Sigmoid colon (tissue), 7 donors: ENCODE results near the gene FHAD1. TPM values are rescaled to one million over a fixed set of nuclear protein-coding genes. Genes with fewer than 3 reads are reported as not detected.

Experiments
- DNase-seq: peaks from one replicate; pipeline ENCODE4 v3.0.0-alpha.2; 2019
- H3K27ac ChIP-seq, 4 donors: fragments of 200-600 bp; sonication (generic); one replicate each; pipeline ENCODE4 v1.5.1; 2016 to 2019; ENCODE audit warnings: mild to moderate bottlenecking in 1 of 4
- H3K27me3 ChIP-seq, 3 donors: fragments of 200-600 bp; sonication (generic); one replicate each; pipeline ENCODE4 v1.5.1; 2019; ENCODE audit warnings: mild to moderate bottlenecking in 1 of 3
- H3K36me3 ChIP-seq, 4 donors: fragments of 200-600 bp; sonication (generic); one replicate each; pipeline ENCODE4 v1.5.1; 2016 to 2019
- H3K4me1 ChIP-seq, 4 donors: fragments of 200-600 bp; sonication (generic); one replicate each; pipeline ENCODE4 v1.5.1; 2017 to 2019
- H3K4me3 ChIP-seq, 4 donors: fragments of 200-600 bp; sonication (generic); one replicate each; pipeline ENCODE4 v1.5.1; 2017 to 2019; ENCODE audit warnings: mild to moderate bottlenecking in 2 of 4, moderate library complexity in 1 of 4
- H3K9me3 ChIP-seq, 4 donors: fragments of 200-600 bp in 3 of 4; sonication (generic) in 3 of 4; one replicate each; pipeline versions ENCODE4 v1.5.1 to v1.6.1; 2013 to 2019
- CTCF ChIP-seq, 4 experiments: fragments of 450-650 bp in 3 of 4; fragments of 200-600 bp in 1 of 4; IDR thresholded peaks; one replicate each; pipeline ENCODE4 v1.5.1; 2016 to 2019; ENCODE audit warnings: antibody characterized with exemption in 4 of 4, mild to moderate bottlenecking in 3 of 4, moderate library complexity in 2 of 4
- EP300 ChIP-seq, 4 donors: sonication (generic); formaldehyde crosslinking; IDR thresholded peaks; one replicate each; pipeline ENCODE4 v1.6.1; 2017; ENCODE audit warnings: antibody characterized with exemption in 4 of 4
- POLR2A ChIP-seq, 2 donors: fragments of 450-650 bp; IDR thresholded peaks; one replicate each; pipeline ENCODE4 v1.6.1; 2016; ENCODE audit warnings: antibody characterized with exemption in 2 of 2, mild to moderate bottlenecking in 2 of 2, moderate library complexity in 2 of 2
- POLR2AphosphoS5 ChIP-seq, 4 donors: sonication (generic); formaldehyde crosslinking; IDR thresholded peaks; one replicate each; pipeline ENCODE4 v1.6.1; 2017; ENCODE audit warnings: antibody characterized with exemption in 4 of 4
- WGBS, 2 donors: extraction: QIAGEN DNeasy Blood & Tissue Kit; methylation state at CpG; one replicate each; pipeline ENCODE4 v1.1.7; 2013; 5-methylcytosine and 5-hydroxymethylcytosine counted together
- intact Hi-C: fragments of 100-400 bp; cut with DNase I; formaldehyde crosslinking; loops from one replicate; pipeline ENCODE4 v1.15.1; 2023
- polyA plus RNA-seq, 3 donors: library from polyadenylated mRNA; stranded (reverse); fragments of 200-250 nt; gene quantifications; one replicate each; pipeline ENCODE4 v1.2.3, GENCODE V29; 2013
- total RNA-seq, 4 donors: library from RNA; depleted of rRNA; stranded (reverse); fragments of >200 nt; gene quantifications; one replicate each; pipeline ENCODE4 v1.1.0, GENCODE V29; 2016
- donor health status: healthy with polysubstance abuse.
- donor health status: Bipolar disorder and iron deficiency.
- donor health status: healthy.

Gene FHAD1
- total and polyA plus RNA-seq, 7 donors: 0.27 to 1.8 (median 0.92) TPM; not detected in 2

GRCh38 chr1:15251857-15252835, 5.1 kb downstream of the FHAD1 start:
- Histone ChIP-seq H3K27ac (no peak overlapping the region), H3K4me3 (no peak overlapping the region), H3K27me3 (no peaks in the 10 kb centered on the region), H3K4me1 (peaks cover 0 to 13% (median 6%) of the 10 kb centered on the region in 4 donors), H3K9me3 (no peaks in the 10 kb centered on the region), H3K36me3 (no peaks in the 10 kb centered on the region)
- 84% methylated on average over 14 of the region's 14 CpGs for WGBS, 2 donors
- DNase-seq: no peak
- intact Hi-C loops: no loop called here
- no peak for TF ChIP-seq POLR2A (IDR thresholded peaks at IDR 0.05)
- TF ChIP-seq CTCF (IDR thresholded peaks at IDR 0.05): no peak
- no peak for TF ChIP-seq EP300 (IDR thresholded peaks at IDR 0.05)
- no peak for TF ChIP-seq POLR2AphosphoS5 (IDR thresholded peaks at IDR 0.05)

GRCh38 chr1:15254559-15254958, 7.5 kb downstream of the FHAD1 start:
- no peaks in the 10 kb centered on the region for H3K9me3 ChIP-seq
- H3K27ac ChIP-seq: peak overlapping the region in 2 of 4 donors; percentile 20 to 28
- intact Hi-C loops: no loop called here
- H3K27me3 ChIP-seq: no peaks in the 10 kb centered on the region
- TF ChIP-seq POLR2A (IDR thresholded peaks at IDR 0.05) (no peak), EP300 (IDR thresholded peaks at IDR 0.05) (no peak), CTCF (IDR thresholded peaks at IDR 0.05) (no peak), POLR2AphosphoS5 (IDR thresholded peaks at IDR 0.05) (no peak)
- no peaks in the 10 kb centered on the region for H3K36me3 ChIP-seq
- WGBS, 2 donors: 42 to 66% methylated on average over 2 of the region's 2 CpGs
- DNase-seq: no peak
- no peak overlapping the region for H3K4me3 ChIP-seq
- peaks cover 0 to 23% (median 13%) of the 10 kb centered on the region in 4 donors for H3K4me1 ChIP-seq

DNA sequence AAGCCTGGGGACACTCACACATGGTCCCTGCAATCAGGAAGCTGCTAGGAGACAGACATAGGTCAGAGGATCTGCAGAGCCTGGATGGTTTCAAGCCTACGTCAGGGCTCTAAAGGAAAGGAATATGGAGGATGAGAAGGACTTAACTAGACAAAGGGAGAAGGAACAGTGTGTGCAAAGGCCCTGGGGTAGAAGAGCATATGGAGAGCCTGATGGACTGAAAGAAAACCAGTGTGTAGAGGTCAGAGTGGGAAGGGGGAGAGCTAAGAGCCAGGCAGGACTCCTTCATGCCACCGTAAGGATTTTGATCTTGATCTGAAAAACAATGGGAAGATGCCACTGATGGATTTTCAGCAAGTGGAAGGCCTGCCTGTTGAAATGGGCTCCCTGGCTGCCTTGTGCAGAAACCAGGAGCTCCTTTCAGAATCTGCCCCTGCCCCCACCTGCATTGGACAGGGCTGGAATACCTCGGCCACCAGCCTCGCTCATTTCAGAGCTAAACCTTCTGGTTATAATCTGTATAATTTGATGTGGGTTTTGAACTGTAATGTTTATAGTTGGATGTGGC, 8.6 kb downstream of the FHAD1 start:
- no peak overlapping the region for H3K4me3 ChIP-seq

GRCh38 chr1:15256584-15256983, 9.6 kb downstream of the FHAD1 start:
- DNase-seq: no peak
- TF ChIP-seq EP300 (IDR thresholded peaks at IDR 0.05): no peak
- TF ChIP-seq POLR2A (IDR thresholded peaks at IDR 0.05): no peak
- TF ChIP-seq POLR2AphosphoS5 (IDR thresholded peaks at IDR 0.05): no peak
- TF ChIP-seq CTCF (IDR thresholded peaks at IDR 0.05): no peak
- no peaks in the 10 kb centered on the region for H3K27me3 ChIP-seq
- intact Hi-C loops: no loop called here
- no peak overlapping the region for H3K4me3 ChIP-seq
- no peak overlapping the region for H3K27ac ChIP-seq
- WGBS, 2 donors: 60 to 89% methylated on average over 3 of the region's 3 CpGs
- peaks cover 0 to 42% (median 31%) of the 10 kb centered on the region in 4 donors for H3K4me1 ChIP-seq
- no peaks in the 10 kb centered on the region for H3K9me3 ChIP-seq
- H3K36me3 ChIP-seq: no peaks in the 10 kb centered on the region

More for the DNA sequence above, 8.6 kb downstream of the FHAD1 start:
- H3K27ac ChIP-seq: no peak overlapping the region
- no peaks in the 10 kb centered on the region for H3K27me3 ChIP-seq
- intact Hi-C loops: no loop called here
- TF ChIP-seq POLR2AphosphoS5 (IDR thresholded peaks at IDR 0.05) (no peak), POLR2A (IDR thresholded peaks at IDR 0.05) (no peak), EP300 (IDR thresholded peaks at IDR 0.05) (no peak), CTCF (IDR thresholded peaks at IDR 0.05) (no peak)
- no peak for DNase-seq
- no peaks in the 10 kb centered on the region for H3K36me3 ChIP-seq
- no peaks in the 10 kb centered on the region for H3K9me3 ChIP-seq
- peaks cover 0 to 34% (median 24%) of the 10 kb centered on the region in 4 donors for H3K4me1 ChIP-seq
- 72 to 86% methylated on average over 4 of the region's 4 CpGs for whole genome bisulfite sequencing, 2 donors
